GM12878 (cell line): ENCODE data around the gene GRK5. TPM values are rescaled to one million over a fixed set of nuclear protein-coding genes. Genes with fewer than 3 reads are reported as not detected.
A peak's percentile ranks its signal among the peaks of the same experiment; 100 is the strongest.

Experiments
- BACH1 ChIP-seq: fragments of 450-650 bp; IDR thresholded peaks from 2 replicates; pipeline ENCODE4 v1.6.1; 2017; ENCODE audit warnings: mild to moderate bottlenecking, borderline replicate concordance
- BCL11A ChIP-seq: IDR thresholded peaks from 2 replicates; pipeline ENCODE4 v1.6.1; 2011; ENCODE audit warnings: low read depth, low read length
- BCL3 ChIP-seq: IDR thresholded peaks from 2 replicates; pipeline ENCODE4 v1.6.1; 2011; ENCODE audit warnings: borderline replicate concordance, low read depth, mild to moderate bottlenecking, moderate library complexity, low read length; ENCODE audit not compliant: insufficient read depth, poor library complexity, severe bottlenecking
- CTCF ChIP-seq, 3 experiments: IDR thresholded peaks in 2 of 3; conservative IDR thresholded peaks in 1 of 3; 2 replicates each; pipeline ENCODE4 v1.5.1; 2011; ENCODE audit warnings: low read depth in 3 of 3, low read length in 3 of 3, mild to moderate bottlenecking in 3 of 3, control low read depth in 2 of 3, moderate library complexity in 2 of 3, inconsistent platforms in 1 of 3, mixed read lengths in 1 of 3; ENCODE audit not compliant: control insufficient read depth in 2 of 3, insufficient read depth in 1 of 3; ENCODE audit errors: extremely low read depth in 1 of 3
- EED ChIP-seq: sonication (generic); IDR thresholded peaks from 2 replicates; pipeline ENCODE4 v1.6.1; 2016; ENCODE audit warnings: antibody characterized with exemption, low read depth
- EGR1 ChIP-seq, 2 experiments: IDR thresholded peaks; 1 replicate in 1 of 2; 2 replicates in 1 of 2; pipeline ENCODE4 v1.6.1; 2011 to 2012; ENCODE audit warnings: low read depth in 2 of 2, low read length in 2 of 2, borderline replicate concordance in 1 of 2, mild to moderate bottlenecking in 1 of 2, moderate library complexity in 1 of 2
- ELK1 ChIP-seq: IDR thresholded peaks from 2 replicates; pipeline ENCODE4 v1.6.1; 2012; ENCODE audit warnings: low read depth, low read length, improper control_type of control experiment
- ETV6 ChIP-seq, 2 experiments: fragments of 450-650 bp in 1 of 2; IDR thresholded peaks in 1 of 2; conservative IDR thresholded peaks in 1 of 2; 2 replicates each; pipeline ENCODE4 v1.6.1; 2014; ENCODE audit warnings: antibody characterized with exemption in 1 of 2, borderline replicate concordance in 1 of 2, low read depth in 1 of 2, mild to moderate bottlenecking in 1 of 2, moderate library complexity in 1 of 2
- HDGF ChIP-seq: fragments of 450-650 bp; IDR thresholded peaks from 2 replicates; pipeline ENCODE4 v1.6.1; 2016; ENCODE audit warnings: antibody characterized with exemption
- JUNB ChIP-seq: IDR thresholded peaks from 2 replicates; pipeline ENCODE4 v1.6.1; 2016; ENCODE audit warnings: antibody characterized with exemption, mild to moderate bottlenecking
- KDM1A ChIP-seq: fragments of 200-600 bp; sonication (generic); IDR thresholded peaks from 2 replicates; pipeline ENCODE4 v1.6.1; 2016; ENCODE audit warnings: borderline replicate concordance
- LARP7 ChIP-seq: fragments of 450-650 bp; IDR thresholded peaks from 2 replicates; pipeline ENCODE4 v1.6.1; 2017; ENCODE audit warnings: mild to moderate bottlenecking
- MLLT1 ChIP-seq: fragments of 450-650 bp; IDR thresholded peaks from 2 replicates; pipeline ENCODE4 v1.6.1; 2016; ENCODE audit warnings: mild to moderate bottlenecking
- MXI1 ChIP-seq: fragments of 150-350 bp; IDR thresholded peaks from 2 replicates; pipeline ENCODE4 v1.6.1; 2011; ENCODE audit warnings: low read depth, mild to moderate bottlenecking, inconsistent platforms, low read length, improper control_type of control experiment
- NBN ChIP-seq: fragments of 450-650 bp; IDR thresholded peaks from 2 replicates; pipeline ENCODE4 v1.6.1; 2016
- NKRF ChIP-seq: fragments of 450-650 bp; conservative IDR thresholded peaks from 2 replicates; pipeline ENCODE4 v1.6.1; 2017; ENCODE audit warnings: mild to moderate bottlenecking, moderate library complexity
- PAX5 ChIP-seq: IDR thresholded peaks from 2 replicates; pipeline ENCODE4 v1.6.1; 2011; ENCODE audit warnings: low read depth, low read length, borderline replicate concordance
- RAD21 ChIP-seq: IDR thresholded peaks from 2 replicates; pipeline ENCODE4 v1.6.1; 2011; ENCODE audit warnings: mild to moderate bottlenecking, low read depth, low read length, moderate library complexity; ENCODE audit not compliant: insufficient read depth
- RCOR1 ChIP-seq: conservative IDR thresholded peaks from 2 replicates; pipeline ENCODE4 v1.6.1; 2012; ENCODE audit warnings: low read depth, low read length, improper control_type of control experiment
- SRF ChIP-seq, 2 experiments: IDR thresholded peaks; 2 replicates each; pipeline ENCODE4 v1.6.1; 2011; ENCODE audit warnings: low read depth in 2 of 2, low read length in 2 of 2, mild to moderate bottlenecking in 1 of 2, moderate library complexity in 1 of 2
- YY1 ChIP-seq: IDR thresholded peaks from 2 replicates; pipeline ENCODE4 v1.6.1; 2011; ENCODE audit warnings: low read depth, mild to moderate bottlenecking, low read length
- ZBED1 ChIP-seq: IDR thresholded peaks from 2 replicates; pipeline ENCODE4 v1.6.1; 2016; ENCODE audit warnings: borderline replicate concordance
- ZNF622 ChIP-seq: fragments of 450-650 bp; IDR thresholded peaks from 2 replicates; pipeline ENCODE4 v1.6.1; 2017; ENCODE audit warnings: mild to moderate bottlenecking, inconsistent platforms
- polyA plus RNA-seq, 11 experiments: library from polyadenylated mRNA; depleted of rRNA in 4 of 11; unstranded in 6 of 11; stranded (reverse) in 5 of 11; fragments of >200 nt; fragmentation: Nextera tagmentation in 4 of 11; fragmentation: Illumina TruSeq in 1 of 11; extraction: Ambion mirVana in 4 of 11; extraction: Trizol in 1 of 11; gene quantifications; 1 replicate in 1 of 11; 2 replicates in 10 of 11; pipeline versions ENCODE4 v1.2.1 to v1.2.3, GENCODE V29; 2011 to 2016; ENCODE audit warnings: inconsistent platforms in 2 of 11, missing spikeins in 2 of 11, low read depth in 1 of 11
- total RNA-seq, 4 experiments: library from RNA; depleted of rRNA in 3 of 4; stranded (reverse); fragments of >200 nt in 3 of 4; fragmentation: Illumina TruSeq in 1 of 4; extraction: Trizol in 1 of 4; gene quantifications; 2 replicates each; pipeline versions ENCODE4 v1.2.1 to v1.2.3, GENCODE V29; 2013 to 2021

Gene GRK5
- total and polyA plus RNA-seq, 10 of the 15 experiments (the other 5 are each of a cell fraction or from before 2014, with no cell fraction given) = 0.11 to 22.1 (median 10.0) TPM

- TF ChIP-seq PAX5 (peak; percentile 59; the same call in 1 of the 2 replicates), EGR1 (IDR thresholded peaks at IDR 0.05; ENCODE audit: borderline replicate concordance in 1 of 2, low read depth in 2 of 2, low read length in 2 of 2) (peak in 1 of 2 experiments; percentile 10; a peak in 1 of 3 replicates), LARP7 (no peak), JUNB (peak; percentile 38; the same call in 1 of the 2 replicates), BCL3 (peak; percentile 31), YY1 (peak; percentile 67), BACH1 (peak; percentile 14; the same call in 1 of the 2 replicates), ELK1 (no peak), MXI1 (peak; percentile 72), ETV6 (conservative IDR thresholded peaks at IDR 0.05 in 1 of 2, IDR thresholded peaks at IDR 0.05 in 1 of 2; ENCODE audit: borderline replicate concordance in 1 of 2, low read depth in 1 of 2) (peak in 1 of 2 experiments; percentile 84; a peak in 2 of 4 replicates), ZNF622 (no peak), EED (peak; percentile 73), MLLT1 (peak; percentile 78; the same call in 1 of the 2 replicates), BCL11A (0 out of 2 replicates have a peak, but pooled peaks have one; percentile 55), NBN (peak; percentile 44; the same call in 1 of the 2 replicates), ZBED1 (no peak), SRF (IDR thresholded peaks at IDR 0.05; ENCODE audit: low read depth in 2 of 2, low read length in 2 of 2) (peak in 1 of 2 experiments; percentile 48; a peak in 1 of 4 replicates), RCOR1 (0 out of 2 replicates have a peak, but pooled peaks have one; percentile 64), CTCF (IDR thresholded peaks at IDR 0.05 in 2 of 3, conservative IDR thresholded peaks at IDR 0.05 in 1 of 3; ENCODE audit: control insufficient read depth in 2 of 3, extremely low read depth in 1 of 3, insufficient read depth in 1 of 3, low read depth in 3 of 3, low read length in 3 of 3) (peak; percentile 83 to 95 (median 94)), RAD21 (peak; percentile 76), KDM1A (no peak), HDGF (0 out of 2 replicates have a peak, but pooled peaks have one; percentile 16), NKRF (0 out of 2 replicates have a peak, but pooled peaks have one; percentile 15)
Measured at GRCh38 chr10:119306514-119306951, 99.2 kb downstream of the GRK5 start (continued).
